Activated CD4-positive, CD25-positive, alpha-beta regulatory T cell treated with anti-CD3 and anti-CD28 coated beads, Interleukin-2, amount 50 U/mL, for 16 hours (primary cell): ENCODE results near the gene LIN37.
A peak's percentile ranks its signal among the peaks of the same experiment; 100 is the strongest.

Experiments used
- DNase-seq: peaks from one replicate; pipeline ENCODE4 v3.0.0-alpha.2; 2020; ENCODE audit warnings: low read depth, low spot score

The LIN37 gene

GRCh38 chr19:35774274-35775045, 26.1 kb downstream of the LIN37 start:
- DNase-seq = no peak

GRCh38 chr19:35775046-35775297, 26.6 kb downstream of the LIN37 start:
- no peak for DNase-seq

- DNase-seq = peak; percentile 97
These were observed 27.1 kb downstream of the LIN37 start, which contains the start of gene ARHGAP33 for GRCh38 chr19:35775298-35776101. Gene ARHGAP33 (plus strand): TSS chr19:35775564. CDS start chr19:35775659, 95 bp downstream.

GRCh38 chr19:35776102-35776788, 27.9 kb downstream of the LIN37 start:
- no peak for DNase-seq

- no peak for DNase-seq
These were observed 28.9 kb downstream of the LIN37 start for GRCh38 chr19:35777086-35777841.

- no peak for DNase-seq
These were observed 29.6 kb downstream of the LIN37 start for GRCh38 chr19:35777961-35778360.

- no peak for DNase-seq
These were observed 30.7 kb downstream of the LIN37 start for GRCh38 chr19:35779033-35779432.

GRCh38 chr19:35780058-35780457, 31.7 kb downstream of the LIN37 start:
- DNase-seq = no peak

- DNase-seq = no peak
These were observed 32.3 kb downstream of the LIN37 start for GRCh38 chr19:35780717-35781116.

- DNase-seq = no peak
These were observed 33.3 kb downstream of the LIN37 start for GRCh38 chr19:35781650-35782049.

- DNase-seq = no peak
These were observed 34.2 kb downstream of the LIN37 start for GRCh38 chr19:35782589-35782988.

GRCh38 chr19:35783469-35784434, 35.4 kb downstream of the LIN37 start:
- DNase-seq = no peak

GRCh38 chr19:35784503-35785338, 36.3 kb downstream of the LIN37 start:
- no peak for DNase-seq

- no peak for DNase-seq
These were observed 36.9 kb downstream of the LIN37 start for GRCh38 chr19:35785339-35785627.

GRCh38 chr19:35786299-35787160, 38.2 kb downstream of the LIN37 start:
- no peak for DNase-seq

- DNase-seq = no peak
These were observed 38.9 kb downstream of the LIN37 start for GRCh38 chr19:35787227-35787799.

- DNase-seq = no peak
These were observed 40.0 kb downstream of the LIN37 start for GRCh38 chr19:35788205-35788960.
